Purkinje cell (primary cell): ENCODE measurements around the gene FBL. TPM values are rescaled to one million over a fixed set of nuclear protein-coding genes. Genes with fewer than 3 reads are reported as not detected.

Source experiments
- polyA plus RNA-seq: library from polyadenylated mRNA; unstranded; fragments of >200 nt; fragmentation: Nextera tagmentation; gene quantifications from 2 replicates; pipeline ENCODE4 v1.2.1, GENCODE V29; 2014

The FBL gene
- 30.2 and 31.6 TPM in 2 replicates for polyA plus RNA-seq

GRCh38 chr19:39845933-39846677, at the start of gene FBL:
TSS of gene FBL (minus strand) at chr19:39846379. CDS start at chr19:39846300, 79 bp downstream.

GRCh38 chr19:39833464-39834286, 12.5 kb downstream of the FBL start, which contains the start of gene DYRK1B:
TSS of gene DYRK1B (minus strand) at chr19:39834162. CDS start at chr19:39831867, 2,295 bp downstream.

Other genes with a start within 250 kb of the FBL start
- 1.0 and 5.9 TPM in 2 replicates for gene LGALS13, start 243.9 kb downstream of the FBL start, polyA plus RNA-seq
- not detected in 2 replicates for gene LGALS16, start 190.5 kb downstream of the FBL start, polyA plus RNA-seq
- gene LGALS14, start 141.9 kb downstream of the FBL start, polyA plus RNA-seq = not detected in 2 replicates
- 0.56 TPM in 1 of 2 replicates, not detected in the other for gene CLC, start 108.3 kb downstream of the FBL start, polyA plus RNA-seq
- gene LEUTX, start 67.5 kb downstream of the FBL start, polyA plus RNA-seq = not detected in 2 replicates
- not detected in 2 replicates for gene DYRK1B, start 12.2 kb downstream of the FBL start, polyA plus RNA-seq
- 0.03 TPM in 1 of 2 replicates, not detected in the other for gene FCGBP, start 88.3 kb upstream of the FBL start, polyA plus RNA-seq
- gene PSMC4, start 124.8 kb upstream of the FBL start, polyA plus RNA-seq = 56.1 and 88.5 TPM in 2 replicates
- gene ZNF546, start 150.7 kb upstream of the FBL start, polyA plus RNA-seq = 2.0 and 3.6 TPM in 2 replicates
- 4.0 and 10.3 TPM in 2 replicates for gene ZNF780B, start 209.9 kb upstream of the FBL start, polyA plus RNA-seq
- 2.2 and 9.3 TPM in 2 replicates for gene ZNF780A, start 244.6 kb upstream of the FBL start, polyA plus RNA-seq